K562 (cell line): ENCODE data around the gene NAT14. TPM values are rescaled to one million over a fixed set of nuclear protein-coding genes. Genes with fewer than 3 reads are reported as not detected.

ENCODE experiments used
- ADNP ChIP-seq: fragments of 200-800 bp; sonication (Bioruptor generic); IDR thresholded peaks from 2 replicates; pipeline ENCODE4 v1.6.1; 2016; ENCODE audit warnings: missing genetic modification characterization, missing compliant biosample characterization
- CBFA2T2 ChIP-seq: fragments of 450-650 bp; conservative IDR thresholded peaks from 2 replicates; pipeline ENCODE4 v1.6.1; 2017; ENCODE audit warnings: mild to moderate bottlenecking
- CBFA2T3 ChIP-seq: fragments of 450-650 bp; IDR thresholded peaks from 2 replicates; pipeline ENCODE4 v1.6.1; 2017
- CTBP1 ChIP-seq: fragments of 450-650 bp; IDR thresholded peaks from 2 replicates; pipeline ENCODE4 v1.6.1; 2016; ENCODE audit warnings: borderline replicate concordance
- ILK ChIP-seq: fragments of 450-650 bp; IDR thresholded peaks from 2 replicates; pipeline ENCODE4 v1.6.1; 2016; ENCODE audit warnings: missing genetic modification characterization, low read depth, mild to moderate bottlenecking, missing compliant biosample characterization, moderate library complexity, borderline replicate concordance
- KDM2B ChIP-seq: fragments of 250-450 bp; sonication (Bioruptor Pico); IDR thresholded peaks from 2 replicates; pipeline ENCODE4 v1.8.0; 2021; ENCODE audit warnings: mild to moderate bottlenecking, moderate library complexity
- MEF2D ChIP-seq: conservative IDR thresholded peaks from 2 replicates; pipeline ENCODE4 v1.6.1; 2016; ENCODE audit warnings: low read depth, missing genetic modification characterization, missing compliant biosample characterization
- NCOR1 ChIP-seq: fragments of 450-650 bp; IDR thresholded peaks from 2 replicates; pipeline ENCODE4 v1.6.1; 2016; ENCODE audit warnings: mild to moderate bottlenecking, moderate library complexity
- OTX1 ChIP-seq: fragments of 450-650 bp; formaldehyde crosslinking; IDR thresholded peaks from 2 replicates; pipeline ENCODE4 v1.4.0; 2022; ENCODE audit warnings: mild to moderate bottlenecking
- SIX5 ChIP-seq, 2 experiments: IDR thresholded peaks; 2 replicates each; pipeline ENCODE4 v1.6.1; 2011; ENCODE audit warnings: low read length in 2 of 2, borderline replicate concordance in 1 of 2, low read depth in 1 of 2, mild to moderate bottlenecking in 1 of 2, moderate library complexity in 1 of 2; ENCODE audit not compliant: insufficient read depth in 1 of 2
- TAF15 ChIP-seq: fragments of 200-400 bp; formaldehyde crosslinking; IDR thresholded peaks from 2 replicates; pipeline ENCODE4 v1.6.1; 2017; ENCODE audit warnings: mild to moderate bottlenecking, low read depth, low read length, moderate library complexity
- TAF7 ChIP-seq: fragments of 450-650 bp; IDR thresholded peaks from 2 replicates; pipeline ENCODE4 v1.6.1; 2016; ENCODE audit warnings: missing genetic modification characterization, missing compliant biosample characterization
- TEAD4 ChIP-seq, 2 experiments: sonication (generic) in 1 of 2; formaldehyde crosslinking in 1 of 2; IDR thresholded peaks; 2 replicates each; pipeline versions ENCODE4 v1.6.1 to v1.8.0; 2012 to 2022; ENCODE audit warnings: borderline replicate concordance in 1 of 2, inconsistent platforms in 1 of 2, low read length in 1 of 2, mild to moderate bottlenecking in 1 of 2, missing genetic modification reagents in 1 of 2
- ZNF253 ChIP-seq: fragments of 250-450 bp; sonication (Bioruptor Pico); conservative IDR thresholded peaks from 2 replicates; pipeline ENCODE4 v1.6.1; 2021; ENCODE audit warnings: mild to moderate bottlenecking
- ZNF263 ChIP-seq: sonication (generic); formaldehyde crosslinking; IDR thresholded peaks from 2 replicates; pipeline ENCODE4 v1.8.0; 2022; ENCODE audit warnings: mild to moderate bottlenecking, missing genetic modification reagents, borderline replicate concordance
- ZNF644 ChIP-seq: fragments of 200-800 bp; sonication (Bioruptor generic); IDR thresholded peaks from 2 replicates; pipeline ENCODE4 v1.6.1; 2016; ENCODE audit warnings: low read depth, missing genetic modification characterization, missing compliant biosample characterization
- polyA plus RNA-seq, 8 experiments: library from polyadenylated mRNA; depleted of rRNA in 4 of 8; stranded (reverse) in 5 of 8; unstranded in 3 of 8; fragments of >200 nt; fragmentation: Nextera tagmentation in 2 of 8; fragmentation: Illumina TruSeq in 1 of 8; extraction: Ambion mirVana in 2 of 8; extraction: Trizol in 1 of 8; gene quantifications; 2 replicates each; pipeline versions ENCODE4 v1.2.1 to v1.2.3, GENCODE V29; 2011 to 2014; ENCODE audit warnings: inconsistent platforms in 1 of 8, missing spikeins in 1 of 8
- total RNA-seq, 7 experiments: library from RNA; depleted of rRNA in 6 of 7; stranded (reverse); fragments of >200 nt in 6 of 7; fragmentation: Illumina TruSeq in 2 of 7; extraction: Trizol in 2 of 7; gene quantifications; 2 replicates each; pipeline versions ENCODE4 v1.2.1 to v1.2.3, GENCODE V29; 2011 to 2021; ENCODE audit warnings: low replicate concordance in 1 of 7
- TF ChIP-seq, protein P1 (sequence below): fragments of 250-450 bp; sonication (Bioruptor Pico); IDR thresholded peaks from 2 replicates; pipeline ENCODE4 v1.5.0; 2021; ENCODE audit warnings: mild to moderate bottlenecking, moderate library complexity
- TF ChIP-seq, protein P2 (sequence below), 2 experiments: fragments of 200-800 bp in 1 of 2; sonication (Bioruptor generic) in 1 of 2; sonication (generic) in 1 of 2; formaldehyde crosslinking in 1 of 2; IDR thresholded peaks in 1 of 2; conservative IDR thresholded peaks in 1 of 2; 2 replicates each; pipeline versions ENCODE4 v1.5.0 to v1.6.1; 2016 to 2020; ENCODE audit warnings: missing compliant biosample characterization in 1 of 2, missing genetic modification characterization in 1 of 2, missing genetic modification reagents in 1 of 2
- TF ChIP-seq, protein P3 (sequence below): fragments of 200-800 bp; sonication (Bioruptor generic); IDR thresholded peaks from 2 replicates; pipeline ENCODE4 v1.6.1; 2017; ENCODE audit warnings: missing genetic modification characterization, missing compliant biosample characterization
- TF ChIP-seq, protein P4 (sequence below): fragments of 450-650 bp; formaldehyde crosslinking; IDR thresholded peaks from 2 replicates; pipeline ENCODE4 v1.4.0; 2020; ENCODE audit warnings: mild to moderate bottlenecking, mixed read lengths

Gene NAT14
- total and polyA plus RNA-seq, 9 of the 15 experiments (the other 6 are each of a cell fraction or from before 2014, with no cell fraction given) = 2.4 to 77.0 (median 26.7) TPM

DNA sequence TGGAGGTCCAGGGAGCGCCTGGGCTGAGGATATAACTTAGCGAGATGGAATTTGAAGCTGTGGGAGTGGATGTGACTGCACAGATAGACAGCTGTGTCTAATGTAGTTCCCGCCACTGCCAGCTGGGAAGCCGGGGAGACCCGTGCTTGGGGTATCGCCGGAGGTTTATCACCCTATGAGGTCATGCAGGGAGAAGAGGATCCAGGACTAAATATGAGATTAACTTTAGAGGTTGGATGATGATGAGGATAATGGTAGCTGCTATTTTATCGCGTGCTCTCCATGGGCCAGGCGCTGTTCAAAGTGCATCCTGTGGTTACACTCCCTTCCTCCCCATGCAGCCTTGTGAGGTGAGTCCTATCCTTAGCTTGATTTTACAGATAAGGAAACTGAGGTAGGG, 23.1 kb downstream of the NAT14 start (continued):
- TF ChIP-seq, protein P1, sequence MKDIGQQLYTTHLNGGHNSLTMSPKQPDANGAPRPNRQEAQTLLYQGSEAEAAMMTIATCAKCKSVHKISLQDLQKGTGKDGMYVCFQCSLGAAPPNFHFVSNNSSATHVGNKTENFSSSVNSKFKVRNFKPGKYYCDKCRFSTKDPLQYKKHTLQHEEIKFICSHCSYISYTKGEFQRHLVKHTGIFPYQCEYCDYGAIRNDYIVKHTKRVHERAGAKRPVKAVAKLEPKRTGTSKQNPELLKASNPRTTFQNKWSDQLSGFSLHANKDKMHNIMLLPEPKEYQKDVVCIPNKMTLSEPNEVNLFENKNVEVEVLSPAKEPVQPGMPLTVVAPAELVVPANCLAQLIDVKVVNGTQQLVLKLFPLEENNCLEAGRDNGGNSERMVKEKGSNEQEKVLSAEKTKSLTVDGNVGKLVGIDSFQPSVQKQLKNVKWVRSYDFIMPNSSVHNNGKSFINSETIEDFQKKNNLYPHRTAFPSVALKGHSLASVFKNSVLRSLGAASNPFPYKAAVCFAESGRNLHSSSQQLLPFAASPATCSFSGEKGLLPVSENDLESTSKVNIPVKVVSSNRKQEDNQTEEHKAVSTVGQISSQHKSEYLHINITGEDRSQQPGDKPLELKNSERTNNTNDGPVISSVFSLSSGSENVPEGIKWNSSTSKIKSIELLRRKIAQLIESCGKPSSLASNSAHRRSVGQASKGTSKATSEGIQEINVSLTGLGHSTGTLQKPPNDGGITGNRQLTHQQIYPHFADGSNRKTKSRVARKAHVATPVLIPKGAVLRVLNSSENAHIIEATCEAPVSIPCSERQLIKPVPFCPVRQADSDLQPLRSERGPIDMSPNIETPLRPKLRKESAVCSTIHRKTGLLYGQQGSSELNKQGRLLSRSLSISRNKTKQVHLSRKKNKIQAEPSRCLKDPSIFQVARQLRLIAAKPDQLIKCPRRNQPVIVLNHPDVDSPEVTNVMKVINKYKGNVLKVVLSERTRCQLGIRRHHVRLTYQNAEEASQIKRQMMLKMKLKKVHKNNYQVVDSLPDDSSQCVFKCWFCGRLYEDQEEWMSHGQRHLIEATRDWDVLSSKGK (CRISPR knock-in tag) = no peak
- TF ChIP-seq TAF7 (no peak), ZNF263 (CRISPR knock-in tag) (no peak), ADNP (tag) (no peak), NCOR1 (peak; percentile 42; the same call in 1 of the 2 replicates), KDM2B (CRISPR knock-in tag) (no peak), ZNF253 (CRISPR knock-in tag) (no peak), ZNF644 (tag) (no peak), CBFA2T3 (peak; percentile 83), SIX5 (IDR thresholded peaks at IDR 0.05; ENCODE audit: borderline replicate concordance in 1 of 2, insufficient read depth in 1 of 2, low read depth in 1 of 2, low read length in 2 of 2) (no peak), TAF15 (no peak), MEF2D (tag) (no peak), CTBP1 (0 out of 2 replicates have a peak, but pooled peaks have one; percentile 16), ILK (tag) (no peak), TEAD4 (IDR thresholded peaks at IDR 0.05; ENCODE audit: low read length) (peak; percentile 56), TEAD4 (CRISPR knock-in tag; IDR thresholded peaks at IDR 0.05; ENCODE audit: borderline replicate concordance) (no peak), OTX1 (CRISPR knock-in tag) (no peak), CBFA2T2 (peak; percentile 69)
- TF ChIP-seq, protein P2, sequence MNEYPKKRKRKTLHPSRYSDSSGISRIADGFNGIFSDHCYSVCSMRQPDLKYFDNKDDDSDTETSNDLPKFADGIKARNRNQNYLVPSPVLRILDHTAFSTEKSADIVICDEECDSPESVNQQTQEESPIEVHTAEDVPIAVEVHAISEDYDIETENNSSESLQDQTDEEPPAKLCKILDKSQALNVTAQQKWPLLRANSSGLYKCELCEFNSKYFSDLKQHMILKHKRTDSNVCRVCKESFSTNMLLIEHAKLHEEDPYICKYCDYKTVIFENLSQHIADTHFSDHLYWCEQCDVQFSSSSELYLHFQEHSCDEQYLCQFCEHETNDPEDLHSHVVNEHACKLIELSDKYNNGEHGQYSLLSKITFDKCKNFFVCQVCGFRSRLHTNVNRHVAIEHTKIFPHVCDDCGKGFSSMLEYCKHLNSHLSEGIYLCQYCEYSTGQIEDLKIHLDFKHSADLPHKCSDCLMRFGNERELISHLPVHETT (CRISPR knock-in tag; conservative IDR thresholded peaks at IDR 0.05 in 1 of 2, IDR thresholded peaks at IDR 0.05 in 1 of 2) = no peak
- TF ChIP-seq, protein P3, sequence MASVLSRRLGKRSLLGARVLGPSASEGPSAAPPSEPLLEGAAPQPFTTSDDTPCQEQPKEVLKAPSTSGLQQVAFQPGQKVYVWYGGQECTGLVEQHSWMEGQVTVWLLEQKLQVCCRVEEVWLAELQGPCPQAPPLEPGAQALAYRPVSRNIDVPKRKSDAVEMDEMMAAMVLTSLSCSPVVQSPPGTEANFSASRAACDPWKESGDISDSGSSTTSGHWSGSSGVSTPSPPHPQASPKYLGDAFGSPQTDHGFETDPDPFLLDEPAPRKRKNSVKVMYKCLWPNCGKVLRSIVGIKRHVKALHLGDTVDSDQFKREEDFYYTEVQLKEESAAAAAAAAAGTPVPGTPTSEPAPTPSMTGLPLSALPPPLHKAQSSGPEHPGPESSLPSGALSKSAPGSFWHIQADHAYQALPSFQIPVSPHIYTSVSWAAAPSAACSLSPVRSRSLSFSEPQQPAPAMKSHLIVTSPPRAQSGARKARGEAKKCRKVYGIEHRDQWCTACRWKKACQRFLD (CRISPR knock-in tag) = no peak
- TF ChIP-seq, protein P4, sequence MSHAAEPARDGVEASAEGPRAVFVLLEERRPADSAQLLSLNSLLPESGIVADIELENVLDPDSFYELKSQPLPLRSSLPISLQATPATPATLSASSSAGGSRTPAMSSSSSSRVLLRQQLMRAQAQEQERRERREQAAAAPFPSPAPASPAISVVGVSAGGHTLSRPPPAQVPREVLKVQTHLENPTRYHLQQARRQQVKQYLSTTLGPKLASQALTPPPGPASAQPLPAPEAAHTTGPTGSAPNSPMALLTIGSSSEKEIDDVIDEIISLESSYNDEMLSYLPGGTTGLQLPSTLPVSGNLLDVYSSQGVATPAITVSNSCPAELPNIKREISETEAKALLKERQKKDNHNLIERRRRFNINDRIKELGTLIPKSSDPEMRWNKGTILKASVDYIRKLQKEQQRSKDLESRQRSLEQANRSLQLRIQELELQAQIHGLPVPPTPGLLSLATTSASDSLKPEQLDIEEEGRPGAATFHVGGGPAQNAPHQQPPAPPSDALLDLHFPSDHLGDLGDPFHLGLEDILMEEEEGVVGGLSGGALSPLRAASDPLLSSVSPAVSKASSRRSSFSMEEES (CRISPR knock-in tag) = no peak
